Suprapubic skin (tissue), 4 donors: ENCODE measurements around the gene CEP63. TPM values are rescaled to one million over a fixed set of nuclear protein-coding genes. Genes with fewer than 3 reads are reported as not detected.

Source experiments
- DNase-seq, 2 donors: peaks; one replicate each; pipeline ENCODE4 v3.0.0-alpha.2; 2019; ENCODE audit warnings: low spot score in 2 of 2
- H3K27ac ChIP-seq: fragments of 200-600 bp; sonication (generic); one replicate; pipeline ENCODE4 v1.5.1; 2019
- H3K27me3 ChIP-seq: fragments of 200-600 bp; sonication (generic); one replicate; pipeline ENCODE4 v1.5.1; 2019
- H3K36me3 ChIP-seq: fragments of 200-600 bp; sonication (generic); one replicate; pipeline ENCODE4 v1.5.1; 2019
- H3K4me1 ChIP-seq: fragments of 200-600 bp; sonication (generic); one replicate; pipeline ENCODE4 v1.5.1; 2019
- H3K4me3 ChIP-seq: fragments of 200-600 bp; sonication (generic); one replicate; pipeline ENCODE4 v1.5.1; 2019; ENCODE audit warnings: mild to moderate bottlenecking
- H3K9me3 ChIP-seq: fragments of 200-600 bp; sonication (generic); one replicate; pipeline ENCODE4 v1.5.1; 2019
- EP300 ChIP-seq: sonication (generic); formaldehyde crosslinking; IDR thresholded peaks from one replicate; pipeline ENCODE4 v1.6.1; 2017; ENCODE audit warnings: antibody characterized with exemption
- POLR2A ChIP-seq, 2 donors: fragments of 450-650 bp; IDR thresholded peaks; one replicate each; pipeline ENCODE4 v1.6.1; 2017; ENCODE audit warnings: antibody characterized with exemption in 2 of 2, mild to moderate bottlenecking in 2 of 2, moderate library complexity in 2 of 2
- POLR2AphosphoS5 ChIP-seq, 3 donors: sonication (generic); formaldehyde crosslinking; IDR thresholded peaks; one replicate each; pipeline ENCODE4 v1.6.1; 2017; ENCODE audit warnings: antibody characterized with exemption in 3 of 3
- WGBS: methylation state at CpG from one replicate; pipeline ENCODE4 v1.1.5; 2018; 5-methylcytosine and 5-hydroxymethylcytosine counted together
- total RNA-seq, 4 donors: library from RNA; depleted of rRNA; stranded (reverse); fragments of >200 nt; gene quantifications; one replicate each; pipeline ENCODE4 v1.1.0, GENCODE V29; 2016
- TF ChIP-seq, protein P1 (sequence below), 2 donors: fragments of 200-600 bp in 1 of 2; fragments of 450-650 bp in 1 of 2; sonication (generic) in 1 of 2; IDR thresholded peaks; one replicate each; pipeline ENCODE4 v1.5.1; 2016 to 2019; ENCODE audit warnings: antibody characterized with exemption in 2 of 2, mild to moderate bottlenecking in 1 of 2, moderate library complexity in 1 of 2

The CEP63 gene
- total RNA-seq, 4 donors from 2014 or later, result 14.1 to 20.8 (median 16.5) TPM

DNA sequence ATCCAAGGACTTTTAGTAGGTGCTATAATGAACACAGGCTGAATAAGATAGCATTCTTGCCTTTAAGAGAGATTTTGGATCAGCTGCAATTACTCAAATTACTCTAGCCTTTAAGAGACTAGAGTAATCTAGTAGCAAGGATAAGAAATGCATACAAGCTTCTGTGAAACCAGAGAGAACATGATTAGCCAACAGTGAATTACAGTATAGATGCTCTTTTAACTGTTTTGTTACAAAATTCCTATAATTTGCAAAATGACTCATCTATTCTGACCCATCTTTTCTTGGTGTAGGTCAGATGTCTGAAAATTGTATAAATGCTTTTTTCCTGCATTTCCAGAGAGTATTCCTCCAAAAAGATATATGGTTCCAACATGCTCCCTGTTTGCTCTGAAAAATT lies 66.9 kb downstream of the CEP63 start:
- TF ChIP-seq POLR2AphosphoS5 (IDR thresholded peaks at IDR 0.05), result no peak
- TF ChIP-seq, protein P1, sequence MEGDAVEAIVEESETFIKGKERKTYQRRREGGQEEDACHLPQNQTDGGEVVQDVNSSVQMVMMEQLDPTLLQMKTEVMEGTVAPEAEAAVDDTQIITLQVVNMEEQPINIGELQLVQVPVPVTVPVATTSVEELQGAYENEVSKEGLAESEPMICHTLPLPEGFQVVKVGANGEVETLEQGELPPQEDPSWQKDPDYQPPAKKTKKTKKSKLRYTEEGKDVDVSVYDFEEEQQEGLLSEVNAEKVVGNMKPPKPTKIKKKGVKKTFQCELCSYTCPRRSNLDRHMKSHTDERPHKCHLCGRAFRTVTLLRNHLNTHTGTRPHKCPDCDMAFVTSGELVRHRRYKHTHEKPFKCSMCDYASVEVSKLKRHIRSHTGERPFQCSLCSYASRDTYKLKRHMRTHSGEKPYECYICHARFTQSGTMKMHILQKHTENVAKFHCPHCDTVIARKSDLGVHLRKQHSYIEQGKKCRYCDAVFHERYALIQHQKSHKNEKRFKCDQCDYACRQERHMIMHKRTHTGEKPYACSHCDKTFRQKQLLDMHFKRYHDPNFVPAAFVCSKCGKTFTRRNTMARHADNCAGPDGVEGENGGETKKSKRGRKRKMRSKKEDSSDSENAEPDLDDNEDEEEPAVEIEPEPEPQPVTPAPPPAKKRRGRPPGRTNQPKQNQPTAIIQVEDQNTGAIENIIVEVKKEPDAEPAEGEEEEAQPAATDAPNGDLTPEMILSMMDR (IDR thresholded peaks at IDR 0.05), result no peak
- TF ChIP-seq EP300, result no peak
- TF ChIP-seq POLR2A (IDR thresholded peaks at IDR 0.05), result no peak
- Histone ChIP-seq H3K9me3 (no peaks in the 10 kb centered on the region), H3K36me3 (peaks cover 55% of the 10 kb centered on the region), H3K4me3 (no peak overlapping the region), H3K27me3 (no peaks in the 10 kb centered on the region), H3K4me1 (no peaks in the 10 kb centered on the region), H3K27ac (no peak overlapping the region)
- no peak for DNase-seq

DNA sequence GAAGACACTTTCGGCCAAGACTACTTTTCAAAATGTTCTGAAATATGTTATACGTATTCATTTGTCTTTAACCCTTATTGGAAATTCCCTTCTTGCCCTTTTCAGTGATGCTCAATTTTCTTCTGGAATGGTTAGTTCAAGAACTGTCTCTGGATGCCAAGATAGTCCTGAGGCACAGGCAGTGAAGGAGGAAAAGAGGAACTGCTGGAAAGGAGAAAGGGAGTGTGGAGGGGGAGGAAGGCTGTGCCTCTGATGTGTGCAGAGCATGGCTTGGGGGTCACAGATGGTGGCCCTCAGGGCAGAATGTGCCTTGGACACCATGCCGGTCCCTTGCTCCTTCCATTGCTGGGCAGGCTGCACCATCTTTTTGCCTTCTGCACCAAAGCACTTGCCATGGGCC lies 73.7 kb downstream of the CEP63 start:
- Histone ChIP-seq H3K36me3 (peaks cover 15% of the 10 kb centered on the region), H3K4me3 (no peak overlapping the region), H3K27me3 (no peaks in the 10 kb centered on the region), H3K9me3 (no peaks in the 10 kb centered on the region), H3K27ac (no peak overlapping the region), H3K4me1 (no peaks in the 10 kb centered on the region)
- WGBS, result 96% methylated on average over 3 of the region's 3 CpGs
- DNase-seq, result no peak
- TF ChIP-seq POLR2A (IDR thresholded peaks at IDR 0.05) (no peak), EP300 (no peak), POLR2AphosphoS5 (IDR thresholded peaks at IDR 0.05) (no peak)
- TF ChIP-seq, protein P1 (IDR thresholded peaks at IDR 0.05), result no peak

DNA sequence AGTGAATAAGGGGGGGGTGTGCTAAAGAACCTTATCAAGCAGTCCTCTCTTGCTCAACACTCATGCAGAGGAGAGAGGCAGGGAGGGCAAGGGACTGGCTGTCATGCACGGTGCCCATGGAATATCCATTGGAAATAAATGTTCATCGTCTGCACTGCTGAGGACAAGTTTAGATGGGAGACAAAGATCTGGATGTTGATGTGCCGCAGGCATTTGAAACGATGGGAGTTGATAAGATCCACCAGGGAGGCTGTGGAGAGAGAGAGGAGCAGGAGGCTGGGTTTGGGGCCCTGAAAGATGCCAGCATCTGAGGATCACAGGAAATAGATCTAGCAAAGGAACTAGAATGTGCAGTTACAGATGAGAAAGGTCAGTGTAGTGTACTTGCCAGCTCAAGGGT lies 76.2 kb downstream of the CEP63 start:
- DNase-seq, result no peak
- no peak overlapping the region for H3K27ac ChIP-seq
- H3K36me3 ChIP-seq, result peaks cover 15% of the 10 kb centered on the region
- H3K4me3 ChIP-seq, result no peak overlapping the region
- no peak for TF ChIP-seq POLR2A (IDR thresholded peaks at IDR 0.05)
- TF ChIP-seq POLR2AphosphoS5 (IDR thresholded peaks at IDR 0.05), result no peak
- TF ChIP-seq EP300, result no peak
- TF ChIP-seq, protein P1 (IDR thresholded peaks at IDR 0.05), result no peak
- 89% methylated on average over 4 of the region's 4 CpGs for WGBS
- H3K27me3 ChIP-seq, result no peaks in the 10 kb centered on the region
- no peaks in the 10 kb centered on the region for H3K4me1 ChIP-seq
- H3K9me3 ChIP-seq, result no peaks in the 10 kb centered on the region

DNA sequence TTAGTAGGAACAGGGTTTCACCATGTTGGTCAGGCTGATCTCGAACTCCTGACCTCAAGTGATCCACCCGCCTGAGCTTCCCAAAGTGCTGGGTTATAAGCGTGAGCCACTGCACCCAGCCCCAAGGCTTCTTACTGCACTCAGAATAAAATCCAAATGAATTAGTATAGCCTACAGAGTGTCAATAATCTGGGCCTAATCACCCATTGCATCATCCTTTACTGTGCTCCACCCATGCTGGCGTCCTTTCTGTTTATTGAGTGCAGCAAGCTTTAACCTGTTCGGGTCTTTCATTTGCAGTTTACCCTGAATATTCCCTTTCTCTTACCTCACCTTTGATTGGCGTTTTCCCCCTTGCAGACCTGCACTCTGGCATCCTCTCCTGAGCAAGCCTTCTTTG lies 77.7 kb downstream of the CEP63 start:
- Histone ChIP-seq H3K36me3 (peaks cover 9% of the 10 kb centered on the region), H3K4me1 (no peaks in the 10 kb centered on the region), H3K4me3 (no peak overlapping the region), H3K27me3 (no peaks in the 10 kb centered on the region), H3K27ac (no peak overlapping the region), H3K9me3 (no peaks in the 10 kb centered on the region)
- TF ChIP-seq EP300, result no peak
- no peak for TF ChIP-seq POLR2AphosphoS5 (IDR thresholded peaks at IDR 0.05)
- no peak for TF ChIP-seq POLR2A (IDR thresholded peaks at IDR 0.05)
- no peak for DNase-seq
- 61% methylated on average over 6 of the region's 6 CpGs for WGBS

DNA sequence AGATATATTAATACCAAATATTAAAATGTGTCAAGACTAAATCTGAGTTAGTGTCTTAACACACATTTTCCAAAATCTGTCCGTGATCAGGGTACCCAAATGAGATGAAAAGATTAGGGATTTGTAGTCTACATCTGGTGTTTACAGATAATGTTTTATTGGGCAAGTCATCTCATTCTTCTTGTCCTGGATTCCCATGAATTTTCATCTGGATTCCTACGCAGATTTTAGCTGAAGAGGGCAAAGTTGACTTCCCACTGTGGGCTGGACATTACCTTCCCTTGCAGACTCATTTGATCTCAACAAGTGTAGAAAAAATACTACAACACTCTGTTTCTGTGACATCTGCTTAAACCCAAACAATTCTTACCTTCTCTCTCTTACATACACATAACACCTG lies 79.1 kb downstream of the CEP63 start:
- Histone ChIP-seq H3K27ac (no peak overlapping the region), H3K27me3 (no peaks in the 10 kb centered on the region), H3K9me3 (no peaks in the 10 kb centered on the region), H3K4me1 (no peaks in the 10 kb centered on the region), H3K36me3 (peaks cover 4% of the 10 kb centered on the region), H3K4me3 (no peak overlapping the region)
- DNase-seq, result no peak
- 75% methylated on average over 2 of the region's 2 CpGs for WGBS
- no peak for TF ChIP-seq POLR2AphosphoS5 (IDR thresholded peaks at IDR 0.05)
- TF ChIP-seq, protein P1 (IDR thresholded peaks at IDR 0.05), result no peak
- no peak for TF ChIP-seq EP300
- no peak for TF ChIP-seq POLR2A (IDR thresholded peaks at IDR 0.05)

DNA sequence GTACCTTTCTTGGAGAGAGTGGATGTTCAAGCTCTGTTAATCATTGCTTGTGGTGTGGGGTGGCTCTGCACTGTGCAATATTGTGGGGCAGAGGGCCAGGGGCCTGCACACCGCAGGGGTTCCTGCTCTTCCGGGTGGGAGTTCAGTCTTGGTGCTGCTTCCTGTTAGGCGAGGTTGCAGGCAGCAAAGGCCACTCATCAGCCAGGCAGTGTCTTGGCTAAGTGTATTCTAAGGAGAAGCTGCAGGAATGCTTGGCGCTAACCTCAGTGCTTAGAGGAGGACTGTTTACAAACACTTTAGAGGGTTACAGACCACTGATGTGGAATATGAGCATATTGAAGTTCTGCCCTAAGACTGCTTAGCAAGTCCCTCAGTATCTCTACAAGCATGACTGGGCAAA lies 81.7 kb downstream of the CEP63 start:
- 92% methylated on average over 2 of the region's 4 CpGs for WGBS
- DNase-seq, result no peak
- TF ChIP-seq POLR2AphosphoS5 (IDR thresholded peaks at IDR 0.05) (no peak), EP300 (no peak), POLR2A (IDR thresholded peaks at IDR 0.05) (no peak)
- TF ChIP-seq, protein P1 (IDR thresholded peaks at IDR 0.05), result no peak
- Histone ChIP-seq H3K9me3 (peaks cover 10% of the 10 kb centered on the region), H3K4me3 (no peak overlapping the region), H3K4me1 (no peaks in the 10 kb centered on the region), H3K36me3 (no peaks in the 10 kb centered on the region), H3K27ac (no peak overlapping the region), H3K27me3 (no peaks in the 10 kb centered on the region)
